ENCODE results near the gene ZNF362. TPM values are rescaled to one million over a fixed set of nuclear protein-coding genes. Genes with fewer than 3 reads are reported as not detected.
A peak's percentile ranks its signal among the peaks of the same experiment; 100 is the strongest.

Gene ZNF362
- total RNA-seq, 1 donor from 2014 or later: 10.9 TPM

DNA sequence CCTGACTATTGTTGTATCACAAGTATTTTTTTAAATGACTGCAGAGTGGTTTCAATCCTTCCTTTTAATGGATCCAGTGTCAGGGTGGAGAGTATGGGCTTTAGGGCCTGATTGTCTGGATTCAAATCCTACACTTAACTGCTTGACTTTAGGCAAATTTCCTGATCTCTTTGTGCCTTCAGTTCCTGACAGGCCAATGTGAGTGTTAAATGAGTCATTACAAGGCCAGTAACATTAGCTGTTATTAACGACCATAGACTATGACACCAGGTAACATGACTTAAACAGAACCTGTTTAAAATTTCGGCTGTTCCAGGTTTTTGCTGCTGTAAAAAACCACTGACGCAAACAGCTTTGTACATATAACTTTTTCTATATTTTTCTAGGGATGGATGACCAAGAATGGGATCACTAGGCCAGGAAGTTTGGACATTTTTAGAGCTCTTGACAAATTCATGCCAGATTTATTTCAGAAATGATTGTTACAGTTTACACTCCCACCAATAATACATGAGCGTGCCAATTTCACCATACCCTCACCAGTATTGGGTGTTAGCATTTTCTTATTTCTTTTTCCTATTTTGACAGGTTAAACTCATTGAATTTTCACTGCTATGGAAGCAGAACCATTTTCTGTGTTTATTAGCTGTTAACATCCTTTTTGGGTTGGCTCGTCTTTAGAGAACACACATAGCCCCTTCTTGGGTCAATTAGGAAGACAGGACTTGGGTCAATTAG is 11.3 kb downstream of the ZNF362 start:
- Mint-ChIP-seq H3K4me1 (peaks cover 39% of the 10 kb centered on the region), H3K36me3 (peaks cover 9% of the 10 kb centered on the region), H3K27me3 (ENCODE audit: insufficient read depth, low read depth) (no peaks in the 10 kb centered on the region), H3K4me3 (no peak overlapping the region), H3K27ac (peak overlapping the region; percentile 80), H3K9me3 (no peaks in the 10 kb centered on the region)
- no peak overlapping the region for H3K4me2 ChIP-seq
- peaks cover 98% of the 10 kb centered on the region for H4K20me1 ChIP-seq (ENCODE audit: low read depth)
- H3K4me3 ChIP-seq: no peak overlapping the region
- H3K79me2 ChIP-seq (ENCODE audit: low read depth): peaks cover 79% of the 10 kb centered on the region
- no peak overlapping the region for H3K9ac ChIP-seq
- TF ChIP-seq EZH2phosphoT487 (IDR thresholded peaks at IDR 0.05) (no peak), EZH2 (IDR thresholded peaks at IDR 0.05) (no peak)
- TF ChIP-seq, protein P1, sequence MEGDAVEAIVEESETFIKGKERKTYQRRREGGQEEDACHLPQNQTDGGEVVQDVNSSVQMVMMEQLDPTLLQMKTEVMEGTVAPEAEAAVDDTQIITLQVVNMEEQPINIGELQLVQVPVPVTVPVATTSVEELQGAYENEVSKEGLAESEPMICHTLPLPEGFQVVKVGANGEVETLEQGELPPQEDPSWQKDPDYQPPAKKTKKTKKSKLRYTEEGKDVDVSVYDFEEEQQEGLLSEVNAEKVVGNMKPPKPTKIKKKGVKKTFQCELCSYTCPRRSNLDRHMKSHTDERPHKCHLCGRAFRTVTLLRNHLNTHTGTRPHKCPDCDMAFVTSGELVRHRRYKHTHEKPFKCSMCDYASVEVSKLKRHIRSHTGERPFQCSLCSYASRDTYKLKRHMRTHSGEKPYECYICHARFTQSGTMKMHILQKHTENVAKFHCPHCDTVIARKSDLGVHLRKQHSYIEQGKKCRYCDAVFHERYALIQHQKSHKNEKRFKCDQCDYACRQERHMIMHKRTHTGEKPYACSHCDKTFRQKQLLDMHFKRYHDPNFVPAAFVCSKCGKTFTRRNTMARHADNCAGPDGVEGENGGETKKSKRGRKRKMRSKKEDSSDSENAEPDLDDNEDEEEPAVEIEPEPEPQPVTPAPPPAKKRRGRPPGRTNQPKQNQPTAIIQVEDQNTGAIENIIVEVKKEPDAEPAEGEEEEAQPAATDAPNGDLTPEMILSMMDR (IDR thresholded peaks at IDR 0.05): no peak
- no peaks in the 10 kb centered on the region for H3K9me3 ChIP-seq (ENCODE audit: low read depth)
- H3F3A ChIP-seq (ENCODE audit: low read depth): no peaks in the 10 kb centered on the region
- H3K36me3 ChIP-seq: no peaks in the 10 kb centered on the region
- DNase-seq (ENCODE audit: low spot score): no peak
- no peak overlapping the region for H2AFZ ChIP-seq (replicated peaks)
- H3K27ac ChIP-seq: no peak overlapping the region
- no peaks in the 10 kb centered on the region for H3K27me3 ChIP-seq
- no peaks in the 10 kb centered on the region for H3K4me1 ChIP-seq

DNA sequence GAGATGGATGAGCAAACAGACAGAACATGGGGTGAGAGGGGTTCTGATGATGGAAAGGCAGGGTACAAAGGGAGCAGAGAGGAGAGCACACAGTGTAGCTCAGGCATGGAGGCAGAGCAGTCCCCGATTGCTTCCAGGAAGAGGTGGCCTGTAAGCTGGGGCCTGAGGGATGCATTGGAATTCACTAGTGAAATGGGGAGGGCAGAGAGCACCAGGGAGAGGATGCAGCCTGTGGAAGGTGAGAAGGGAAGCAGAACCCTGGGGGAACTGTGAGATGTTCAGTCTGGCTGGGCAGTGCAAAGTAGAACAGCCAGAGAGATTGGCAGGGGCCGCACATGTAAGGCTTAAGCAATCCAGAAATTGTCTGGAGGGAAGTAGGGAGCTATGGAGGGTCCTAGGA is 12.2 kb downstream of the ZNF362 start:
- TF ChIP-seq EZH2 (IDR thresholded peaks at IDR 0.05) (no peak), EZH2phosphoT487 (IDR thresholded peaks at IDR 0.05) (no peak)
- TF ChIP-seq, protein P1 (IDR thresholded peaks at IDR 0.05): no peak
- Histone ChIP-seq H3F3A (ENCODE audit: low read depth) (no peaks in the 10 kb centered on the region), H3K27ac (no peak overlapping the region), H3K4me3 (no peak overlapping the region), H3K4me2 (no peak overlapping the region), H3K79me2 (ENCODE audit: low read depth) (peaks cover 78% of the 10 kb centered on the region), H3K27me3 (no peaks in the 10 kb centered on the region), H3K9me3 (ENCODE audit: low read depth) (no peaks in the 10 kb centered on the region), H3K4me1 (no peaks in the 10 kb centered on the region), H3K9ac (no peak overlapping the region), H2AFZ (replicated peaks) (no peak overlapping the region), H4K20me1 (ENCODE audit: low read depth) (peaks cover 98% of the 10 kb centered on the region), H3K36me3 (no peaks in the 10 kb centered on the region)
- peaks cover 9% of the 10 kb centered on the region for H3K36me3 Mint-ChIP-seq
- no peaks in the 10 kb centered on the region for H3K9me3 Mint-ChIP-seq
- H3K4me1 Mint-ChIP-seq: peaks cover 41% of the 10 kb centered on the region
- peak overlapping the region; percentile 10 for H3K4me3 Mint-ChIP-seq
- no peak for DNase-seq (ENCODE audit: low spot score)
- peak overlapping the region; percentile 73 for H3K27ac Mint-ChIP-seq
- no peaks in the 10 kb centered on the region for H3K27me3 Mint-ChIP-seq (ENCODE audit: insufficient read depth, low read depth)

DNA sequence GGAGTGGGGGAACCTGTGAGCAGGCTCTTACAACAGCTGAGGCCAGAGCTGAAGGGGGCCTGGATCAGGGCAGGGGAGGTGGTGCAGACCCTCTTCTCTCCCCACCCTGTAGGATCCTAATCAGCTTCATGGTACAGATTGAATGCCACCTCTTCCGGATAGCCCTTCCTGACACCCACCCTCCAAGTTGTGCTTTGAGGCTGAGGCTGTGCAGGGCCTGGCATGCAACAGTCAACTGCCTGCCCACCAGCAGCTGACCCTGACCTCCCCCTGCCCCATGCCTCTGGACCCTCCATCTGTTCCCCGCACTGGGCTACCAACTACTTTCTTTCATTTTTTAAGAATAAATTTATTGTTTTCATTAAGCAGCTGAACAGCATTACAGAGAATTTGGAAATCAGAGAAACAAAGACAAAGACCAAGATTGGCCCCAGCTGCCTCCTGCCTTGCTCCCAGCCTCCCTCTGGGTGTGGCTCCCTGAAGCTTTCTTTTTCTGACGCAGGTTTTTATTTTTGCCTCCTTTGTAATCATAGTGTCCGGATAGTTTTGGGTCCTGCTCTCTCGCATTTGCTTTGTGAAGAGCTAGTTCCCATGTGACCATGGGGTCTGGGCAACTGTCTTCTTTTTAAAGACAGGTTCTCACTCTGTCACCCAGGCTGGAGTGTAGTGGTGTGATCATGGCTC is 12.8 kb downstream of the ZNF362 start:
- Mint-ChIP-seq H3K9me3 (no peaks in the 10 kb centered on the region), H3K4me1 (peaks cover 38% of the 10 kb centered on the region), H3K36me3 (peaks cover 10% of the 10 kb centered on the region), H3K27me3 (ENCODE audit: insufficient read depth, low read depth) (no peaks in the 10 kb centered on the region), H3K27ac (peak overlapping the region; percentile 60), H3K4me3 (no peak overlapping the region)
- H4K20me1 ChIP-seq (ENCODE audit: low read depth): peaks cover 98% of the 10 kb centered on the region
- no peak for DNase-seq (ENCODE audit: low spot score)
- H3K4me2 ChIP-seq: no peak overlapping the region
- H3K27me3 ChIP-seq: no peaks in the 10 kb centered on the region
- no peak overlapping the region for H2AFZ ChIP-seq (replicated peaks)
- no peaks in the 10 kb centered on the region for H3F3A ChIP-seq (ENCODE audit: low read depth)
- peaks cover 78% of the 10 kb centered on the region for H3K79me2 ChIP-seq (ENCODE audit: low read depth)
- H3K4me1 ChIP-seq: no peaks in the 10 kb centered on the region
- H3K36me3 ChIP-seq: no peaks in the 10 kb centered on the region
- H3K27ac ChIP-seq: no peak overlapping the region
- H3K4me3 ChIP-seq: no peak overlapping the region
- no peak overlapping the region for H3K9ac ChIP-seq
- TF ChIP-seq EZH2 (IDR thresholded peaks at IDR 0.05) (no peak), EZH2phosphoT487 (IDR thresholded peaks at IDR 0.05) (no peak)
- TF ChIP-seq, protein P1 (IDR thresholded peaks at IDR 0.05): no peak
- no peaks in the 10 kb centered on the region for H3K9me3 ChIP-seq (ENCODE audit: low read depth)

Data from neural progenitor cell (in vitro differentiated cells).